B cell (primary cell): ENCODE results near the gene SDHAF4. TPM values are rescaled to one million over a fixed set of nuclear protein-coding genes. Genes with fewer than 3 reads are reported as not detected.

Experiments used
- ATAC-seq: fragments of 200-7000 bp; cut with Tn5 transposase; one replicate; pipeline ENCODE4 v1.10.0; 2021; ENCODE audit warnings: low read depth, mild to moderate bottlenecking, moderate number of reproducible peaks, moderate library complexity
- CTCF ChIA-PET: fragments of 350-600 bp; sonication (Branson Sonifier 250); formaldehyde crosslinking; loops from one replicate; lab custom pipeline; 2021; ENCODE audit warnings: antibody characterized with exemption, inconsistent platforms; lab: Charles Lee
- POLR2A ChIA-PET: fragments of 350-600 bp; sonication (Branson Sonifier 250); formaldehyde crosslinking; loops from one replicate; lab custom pipeline; 2021; ENCODE audit warnings: antibody characterized with exemption; lab: Charles Lee
- DNase-seq: peaks from one replicate; pipeline ENCODE4 v3.0.0; 2013
- H2AFZ ChIP-seq: 2 replicates; pipeline ENCODE4 v1.6.1; 2012; ENCODE audit warnings: mild to moderate bottlenecking, low read depth, low read length; ENCODE audit not compliant: insufficient read depth, poor library complexity, severe bottlenecking
- H3K27ac ChIP-seq, 2 donors: 1 replicate in 1 of 2; 2 replicates in 1 of 2; pipeline ENCODE4 v1.5.1; 2012 to 2013; ENCODE audit warnings: low read length in 2 of 2, mild to moderate bottlenecking in 2 of 2, moderate library complexity in 1 of 2
- H3K27me3 ChIP-seq, 4 experiments: fragments of 200-600 bp in 1 of 4; sonication (generic) in 1 of 4; replicated peaks in 1 of 4; 1 replicate in 2 of 4; 2 replicates in 2 of 4; pipeline versions ENCODE4 v1.6.1 to v1.7.0; 2013 to 2016; ENCODE audit warnings: low read length in 3 of 4, mild to moderate bottlenecking in 2 of 4, mixed read lengths in 1 of 4, moderate library complexity in 1 of 4; ENCODE audit not compliant: insufficient read depth in 4 of 4, control insufficient read depth in 3 of 4; ENCODE audit errors: control extremely low read depth in 1 of 4
- H3K36me3 ChIP-seq, 2 experiments: replicated peaks in 1 of 2; 1 replicate in 1 of 2; 2 replicates in 1 of 2; pipeline versions ENCODE4 v1.6.1 to v1.7.1; 2013; ENCODE audit warnings: low read length in 1 of 2; ENCODE audit not compliant: insufficient read depth in 2 of 2, control insufficient read depth in 1 of 2; ENCODE audit errors: control extremely low read depth in 1 of 2, extremely low read depth in 1 of 2
- H3K4me1 ChIP-seq, 2 donors: fragments of 200-600 bp in 1 of 2; sonication (generic) in 1 of 2; 1 replicate in 1 of 2; 2 replicates in 1 of 2; pipeline versions ENCODE4 v1.5.1 to v1.6.1; 2013 to 2017; ENCODE audit warnings: low read length in 2 of 2; ENCODE audit not compliant: control insufficient read depth in 2 of 2, insufficient read depth in 2 of 2
- H3K4me2 ChIP-seq: replicated peaks from 2 replicates; pipeline ENCODE3; 2012; ENCODE audit warnings: mild to moderate bottlenecking, low read depth, low read length; ENCODE audit not compliant: poor library complexity, severe bottlenecking
- H3K4me3 ChIP-seq, 5 experiments: fragments of 200-600 bp in 1 of 5; sonication (generic) in 1 of 5; 1 replicate in 3 of 5; 2 replicates in 2 of 5; pipeline versions ENCODE4 v1.5.1 to v1.7.0; 2011 to 2016; ENCODE audit warnings: low read length in 4 of 5, mild to moderate bottlenecking in 4 of 5, low read depth in 2 of 5, control low read depth in 1 of 5, moderate library complexity in 1 of 5; ENCODE audit not compliant: insufficient read depth in 1 of 5; ENCODE audit errors: control extremely low read depth in 1 of 5, extremely low read depth in 1 of 5
- H3K79me2 ChIP-seq: fragments of 200-600 bp; sonication (generic); one replicate; pipeline ENCODE4 v1.6.0; 2016; ENCODE audit warnings: low read length; ENCODE audit not compliant: control insufficient read depth, insufficient read depth
- H3K9ac ChIP-seq: fragments of 200-600 bp; sonication (generic); 2 replicates; pipeline ENCODE4 v1.6.1; 2017; ENCODE audit warnings: mild to moderate bottlenecking, low read length, moderate library complexity
- H3K9me3 ChIP-seq, 3 donors: one replicate each; pipeline versions ENCODE4 v1.6.1 to v1.7.1; 2013; ENCODE audit warnings: low read length in 2 of 3; ENCODE audit not compliant: control insufficient read depth in 2 of 3, insufficient read depth in 1 of 3; ENCODE audit errors: control extremely low read depth in 1 of 3
- H4K20me1 ChIP-seq: 2 replicates; pipeline ENCODE4 v1.6.0; 2012; ENCODE audit warnings: mild to moderate bottlenecking, low read length; ENCODE audit not compliant: insufficient read depth, control insufficient read depth, poor library complexity, severe bottlenecking
- H3K27ac Mint-ChIP-seq: one replicate; pipeline ENCODE4 v1.8.0; 2021; ENCODE audit warnings: mixed read lengths
- H3K27me3 Mint-ChIP-seq: one replicate; pipeline ENCODE4 v1.8.0; 2021; ENCODE audit warnings: mixed read lengths
- H3K4me1 Mint-ChIP-seq: one replicate; pipeline ENCODE4 v1.8.0; 2021; ENCODE audit warnings: mixed read lengths
- H3K4me3 Mint-ChIP-seq: one replicate; pipeline ENCODE4 v1.8.0; 2021; ENCODE audit warnings: mixed read lengths
- H3K9me3 Mint-ChIP-seq: one replicate; pipeline ENCODE4 v1.8.0; 2022; ENCODE audit warnings: mixed read lengths; ENCODE audit not compliant: insufficient read depth
- EZH2 ChIP-seq: IDR thresholded peaks from 2 replicates; pipeline ENCODE4 v1.6.1; 2012; ENCODE audit warnings: borderline replicate concordance, low read depth, mild to moderate bottlenecking, moderate library complexity, low read length; ENCODE audit not compliant: insufficient read depth, poor library complexity, severe bottlenecking
- WGBS: methylation state at CpG from one replicate; pipeline ENCODE4 v1.1.5; 2013; ENCODE audit warnings: missing lambda C conversion rate; ENCODE audit not compliant: insufficient coverage; 5-methylcytosine and 5-hydroxymethylcytosine counted together
- intact Hi-C: fragments of 100-400 bp; cut with micrococcal nuclease; formaldehyde crosslinking; loops from one replicate; pipeline ENCODE4 v1.10.0; 2022
- polyA plus RNA-seq: library from polyadenylated mRNA; depleted of rRNA; stranded (reverse); fragments of >200 nt; gene quantifications from 2 replicates; pipeline ENCODE4 v1.2.3, GENCODE V29; 2012
- total RNA-seq, 2 donors: library from RNA; stranded (reverse); fragments of 120-200 nt in 1 of 2; gene quantifications; 1 replicate in 1 of 2; 2 replicates in 1 of 2; pipeline versions ENCODE4 v1.2.3 to v1.2.4, GENCODE V29; 2013 to 2022
- TF ChIP-seq, protein P1 (sequence below): fragments of 200-600 bp; IDR thresholded peaks from one replicate; pipeline ENCODE4 v1.8.0; 2022; ENCODE audit warnings: antibody characterized with exemption, mild to moderate bottlenecking

Gene SDHAF4
- total and polyA plus RNA-seq, 2 donors (not counting 1 experiment from before 2014, with no cell fraction given) = 3.8 to 15.4 TPM

GRCh38 chr6:70625436-70625835 lies 58.7 kb downstream of the SDHAF4 start:
- H3K27ac ChIP-seq = no peak overlapping the region
- no peak overlapping the region for H3K4me3 ChIP-seq
- no peaks in the 10 kb centered on the region for H3K27me3 ChIP-seq
- ATAC-seq (no peak), DNase-seq (no peak)
- no peak overlapping the region for H3K4me2 ChIP-seq
- H3K9ac ChIP-seq = no peak overlapping the region
- H3K27me3 Mint-ChIP-seq = peaks cover 4% of the 10 kb centered on the region
- H3K4me1 ChIP-seq = no peaks in the 10 kb centered on the region
- H3K9me3 Mint-ChIP-seq = no peaks in the 10 kb centered on the region
- no peaks in the 10 kb centered on the region for H4K20me1 ChIP-seq
- POLR2A ChIA-PET = no interaction called here
- intact Hi-C loops = no loop called here
- no peak overlapping the region for H3K4me3 Mint-ChIP-seq
- H3K4me1 Mint-ChIP-seq = no peaks in the 10 kb centered on the region
- no peaks in the 10 kb centered on the region for H3K79me2 ChIP-seq
- no peak overlapping the region for H2AFZ ChIP-seq
- no peak for TF ChIP-seq EZH2
- TF ChIP-seq, protein P1, sequence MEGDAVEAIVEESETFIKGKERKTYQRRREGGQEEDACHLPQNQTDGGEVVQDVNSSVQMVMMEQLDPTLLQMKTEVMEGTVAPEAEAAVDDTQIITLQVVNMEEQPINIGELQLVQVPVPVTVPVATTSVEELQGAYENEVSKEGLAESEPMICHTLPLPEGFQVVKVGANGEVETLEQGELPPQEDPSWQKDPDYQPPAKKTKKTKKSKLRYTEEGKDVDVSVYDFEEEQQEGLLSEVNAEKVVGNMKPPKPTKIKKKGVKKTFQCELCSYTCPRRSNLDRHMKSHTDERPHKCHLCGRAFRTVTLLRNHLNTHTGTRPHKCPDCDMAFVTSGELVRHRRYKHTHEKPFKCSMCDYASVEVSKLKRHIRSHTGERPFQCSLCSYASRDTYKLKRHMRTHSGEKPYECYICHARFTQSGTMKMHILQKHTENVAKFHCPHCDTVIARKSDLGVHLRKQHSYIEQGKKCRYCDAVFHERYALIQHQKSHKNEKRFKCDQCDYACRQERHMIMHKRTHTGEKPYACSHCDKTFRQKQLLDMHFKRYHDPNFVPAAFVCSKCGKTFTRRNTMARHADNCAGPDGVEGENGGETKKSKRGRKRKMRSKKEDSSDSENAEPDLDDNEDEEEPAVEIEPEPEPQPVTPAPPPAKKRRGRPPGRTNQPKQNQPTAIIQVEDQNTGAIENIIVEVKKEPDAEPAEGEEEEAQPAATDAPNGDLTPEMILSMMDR = no peak
- CTCF ChIA-PET = no interaction called here
- no peaks in the 10 kb centered on the region for H3K36me3 ChIP-seq
- H3K9me3 ChIP-seq = peaks cover 0 to 8% (median 0%) of the 10 kb centered on the region in 3 donors
- H3K27ac Mint-ChIP-seq = no peak overlapping the region

DNA sequence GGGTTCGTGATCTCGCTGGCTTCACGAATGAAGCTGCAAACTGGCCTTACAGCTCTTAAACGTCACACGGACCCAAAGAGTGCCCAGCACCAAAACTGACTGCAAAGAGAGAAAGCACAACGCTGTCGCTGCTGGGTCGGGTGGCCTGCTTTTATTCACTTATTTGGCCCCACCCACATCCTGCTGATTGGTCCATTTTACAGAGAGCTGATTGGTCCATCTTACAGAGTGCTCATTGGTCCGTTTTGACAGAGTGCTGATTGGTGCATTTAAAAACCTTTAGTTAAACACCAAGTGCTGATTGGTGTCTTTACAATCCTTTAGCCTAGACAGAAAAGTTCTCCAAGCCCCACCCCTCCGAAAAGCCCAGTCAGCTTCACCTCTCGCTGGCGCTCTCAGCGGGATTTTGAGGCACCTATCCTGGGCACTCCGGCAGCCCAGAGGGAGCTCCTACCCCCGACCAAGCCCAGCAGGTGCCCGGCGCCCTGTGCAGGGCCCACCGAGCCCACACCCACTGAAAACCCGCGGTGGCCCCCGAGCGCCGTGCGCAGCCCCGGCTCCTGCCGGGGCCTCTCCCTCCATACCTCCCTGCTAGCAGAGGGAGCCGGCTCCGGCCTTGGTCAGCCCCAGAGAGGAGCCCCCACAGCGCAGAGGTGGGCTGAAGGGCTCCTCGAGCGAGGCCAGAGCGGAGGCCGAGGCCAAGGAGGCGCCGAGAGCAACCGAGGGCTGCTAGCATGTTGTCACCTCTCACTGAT lies 60.9 kb downstream of the SDHAF4 start:
- H4K20me1 ChIP-seq = no peaks in the 10 kb centered on the region
- no peaks in the 10 kb centered on the region for H3K36me3 ChIP-seq
- no peak overlapping the region for H3K4me2 ChIP-seq
- peaks cover 11% of the 10 kb centered on the region for H3K27me3 Mint-ChIP-seq
- no peak overlapping the region for H3K4me3 Mint-ChIP-seq
- no peaks in the 10 kb centered on the region for H3K27me3 ChIP-seq
- no peak overlapping the region for H2AFZ ChIP-seq
- no peaks in the 10 kb centered on the region for H3K4me1 Mint-ChIP-seq
- TF ChIP-seq, protein P1 = no peak
- no peak for TF ChIP-seq EZH2
- H3K4me3 ChIP-seq = no peak overlapping the region
- 97% methylated on average over 30 of the region's 36 CpGs for WGBS
- no peaks in the 10 kb centered on the region for H3K4me1 ChIP-seq
- H3K9me3 ChIP-seq = peaks cover 0 to 8% (median 0%) of the 10 kb centered on the region in 3 donors
- H3K27ac Mint-ChIP-seq = no peak overlapping the region
- H3K27ac ChIP-seq = no peak overlapping the region
- POLR2A ChIA-PET = no interaction called here
- no peaks in the 10 kb centered on the region for H3K9me3 Mint-ChIP-seq
- no peaks in the 10 kb centered on the region for H3K79me2 ChIP-seq
- no peak for ATAC-seq
- no peak overlapping the region for H3K9ac ChIP-seq
- intact Hi-C loops = no loop called here
- no peak for DNase-seq
- CTCF ChIA-PET = no interaction called here
